NOMO-1 (cell line): Measurements from ENCODE around the gene ANXA11.
A peak's percentile ranks its signal among the peaks of the same experiment; 100 is the strongest.
"Not testable (repeated sequence)": the region's sequence is repeated elsewhere in the genome, so short reads cannot be mapped to it uniquely, and the experiment has no call there.

Experiments
- DNase-seq, 2 experiments: peaks; one replicate each; lab custom pipeline; 2025; ENCODE audit not compliant: unreplicated experiment in 2 of 2; lab: John Stamatoyannopoulos, UW

ANXA11 gene

GRCh38 chr10:80149123-80149522, 56.2 kb downstream of the ANXA11 start:
- DNase-seq = no peak

DNA sequence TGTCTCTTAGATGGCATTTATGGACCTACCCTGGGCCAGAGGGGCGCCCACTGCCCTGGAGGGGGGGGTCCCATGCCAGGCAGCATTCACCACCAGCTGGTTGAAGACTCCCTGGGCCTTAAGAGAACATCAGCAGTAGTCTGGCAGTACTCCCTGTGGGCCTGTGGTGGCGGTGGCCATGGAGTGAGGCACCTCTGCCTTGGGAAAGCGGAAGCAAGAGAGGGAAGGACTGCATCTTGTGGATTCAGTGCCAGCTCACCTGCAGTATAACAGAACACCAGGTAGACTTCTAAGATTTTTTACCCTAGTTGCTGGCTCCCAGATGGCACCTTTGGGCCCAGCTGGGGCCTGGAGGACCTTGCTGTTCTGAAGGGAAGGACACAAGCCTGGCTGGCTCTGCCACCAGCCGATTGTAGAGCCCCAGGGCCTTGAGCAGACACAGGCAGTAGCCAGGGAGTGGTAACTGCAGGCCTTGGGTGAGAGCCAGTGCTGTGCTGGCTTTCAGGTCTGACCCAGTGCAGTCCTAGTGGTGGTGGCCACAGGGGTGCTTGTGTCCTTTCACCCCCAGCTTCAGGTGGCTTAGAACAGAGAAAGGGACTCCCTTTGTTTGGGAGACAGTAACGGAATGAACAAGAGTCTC, 57.1 kb downstream of the ANXA11 start:
- DNase-seq = no peak

GRCh38 chr10:80146918-80147317, 58.4 kb downstream of the ANXA11 start:
- no peak for DNase-seq

DNA sequence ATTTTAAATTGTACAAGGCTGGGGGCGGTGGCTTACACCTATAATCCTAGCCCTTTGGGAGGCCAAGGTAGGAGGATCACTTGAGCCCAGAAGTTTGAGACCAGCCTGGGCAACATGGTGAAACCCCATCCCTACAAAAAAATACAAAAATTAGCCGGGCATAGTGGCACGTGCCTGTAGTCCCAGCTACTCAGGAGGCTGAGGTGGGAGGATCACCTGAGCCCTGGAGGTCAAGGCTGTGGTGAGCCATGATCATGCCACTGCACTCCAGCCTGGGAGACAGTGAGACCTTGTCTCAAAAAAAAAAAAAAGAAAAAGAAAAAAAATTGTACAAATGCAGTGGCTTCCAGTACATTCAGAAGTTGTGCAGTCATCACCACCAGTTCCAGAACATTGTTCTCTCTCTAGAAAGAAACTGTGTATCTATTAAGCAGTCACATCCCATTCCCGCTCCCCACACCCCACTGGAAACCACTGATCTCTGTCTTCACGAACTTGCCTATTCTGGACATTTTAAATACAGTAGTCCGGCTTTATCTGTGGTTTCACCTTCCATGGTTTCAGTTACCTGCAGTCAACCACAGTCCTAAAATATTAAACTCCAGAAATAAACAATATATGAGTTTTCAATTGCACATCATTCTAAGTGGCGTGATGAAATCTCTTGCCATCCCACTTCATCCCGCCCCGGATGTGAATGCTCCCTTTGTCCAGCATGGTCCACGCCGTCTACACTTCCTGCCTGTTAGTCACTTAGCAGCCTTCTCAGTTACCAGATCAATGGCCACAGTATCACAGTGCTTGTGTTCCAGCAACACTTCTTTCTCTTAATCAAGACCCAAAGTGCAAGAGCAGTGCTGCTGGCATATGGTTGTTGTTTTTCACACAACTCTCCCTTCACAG, 59.7 kb downstream of the ANXA11 start:
- not testable (repeated sequence) for DNase-seq

GRCh38 chr10:80144696-80145131, 60.6 kb downstream of the ANXA11 start:
- DNase-seq = peak in 1 of 2 experiments; percentile 12

GRCh38 chr10:80144067-80144695, 61.2 kb downstream of the ANXA11 start:
- peak; percentile 2 to 65 for DNase-seq

DNA sequence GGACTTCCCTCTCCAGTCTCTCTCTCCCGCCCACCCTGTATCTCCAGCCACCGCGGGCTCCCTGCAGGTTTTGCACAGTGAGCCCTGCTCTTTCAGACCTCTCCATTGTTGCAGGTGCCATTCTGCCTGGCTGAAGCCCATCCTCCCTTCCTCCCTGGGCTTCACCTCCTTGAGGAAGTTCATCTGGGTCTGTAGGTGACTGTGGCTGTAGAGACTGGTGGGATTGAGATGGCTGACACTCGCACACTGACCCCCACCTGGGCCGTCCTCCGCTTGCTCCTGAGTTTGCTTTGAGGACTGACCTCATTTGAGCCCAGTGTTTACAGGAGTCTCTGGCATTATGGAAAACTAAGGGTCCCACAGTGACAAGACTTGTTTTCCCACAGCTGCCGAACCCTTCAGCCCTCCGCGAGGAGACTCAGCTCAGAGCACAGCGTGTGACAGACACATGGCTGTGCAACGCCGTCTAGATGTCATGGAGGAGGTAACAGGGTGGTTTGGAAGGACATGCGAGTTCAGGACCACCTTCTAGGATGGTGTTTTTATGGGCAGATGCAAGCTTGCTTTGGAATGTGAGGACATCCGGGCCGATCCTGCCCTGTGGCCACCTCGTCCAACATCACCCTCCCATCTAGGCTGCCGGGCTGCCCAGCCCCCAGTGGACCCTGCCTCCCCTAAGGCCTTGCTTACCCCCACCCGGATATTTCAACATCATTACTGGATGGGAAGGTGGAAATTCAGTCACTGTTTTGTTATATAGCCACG, 63.5 kb downstream of the ANXA11 start:
- no peak for DNase-seq

GRCh38 chr10:80140251-80140650, 65.1 kb downstream of the ANXA11 start:
- DNase-seq = no peak

DNA sequence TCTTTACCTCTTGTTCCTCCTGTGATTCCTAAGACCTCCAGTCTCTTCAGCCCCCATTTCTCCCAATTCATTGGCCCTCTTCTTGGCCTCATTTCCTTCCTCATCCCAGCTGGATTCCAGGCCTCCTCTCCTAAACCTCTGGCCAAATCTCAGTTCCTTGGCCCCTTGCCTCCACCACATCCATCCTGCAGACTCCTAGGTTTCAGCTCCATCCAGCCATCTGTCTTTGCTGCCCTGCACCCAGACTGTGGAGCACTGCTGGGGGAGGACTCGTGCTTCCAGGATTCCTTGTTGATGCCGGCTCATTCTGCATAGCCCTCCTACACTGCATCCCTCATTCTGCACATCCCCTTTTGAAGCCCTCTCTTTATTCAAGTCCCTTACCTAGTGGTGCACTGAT, 66.1 kb downstream of the ANXA11 start:
- no peak for DNase-seq

GRCh38 chr10:80137920-80138319, 67.4 kb downstream of the ANXA11 start:
- DNase-seq = no peak

DNA sequence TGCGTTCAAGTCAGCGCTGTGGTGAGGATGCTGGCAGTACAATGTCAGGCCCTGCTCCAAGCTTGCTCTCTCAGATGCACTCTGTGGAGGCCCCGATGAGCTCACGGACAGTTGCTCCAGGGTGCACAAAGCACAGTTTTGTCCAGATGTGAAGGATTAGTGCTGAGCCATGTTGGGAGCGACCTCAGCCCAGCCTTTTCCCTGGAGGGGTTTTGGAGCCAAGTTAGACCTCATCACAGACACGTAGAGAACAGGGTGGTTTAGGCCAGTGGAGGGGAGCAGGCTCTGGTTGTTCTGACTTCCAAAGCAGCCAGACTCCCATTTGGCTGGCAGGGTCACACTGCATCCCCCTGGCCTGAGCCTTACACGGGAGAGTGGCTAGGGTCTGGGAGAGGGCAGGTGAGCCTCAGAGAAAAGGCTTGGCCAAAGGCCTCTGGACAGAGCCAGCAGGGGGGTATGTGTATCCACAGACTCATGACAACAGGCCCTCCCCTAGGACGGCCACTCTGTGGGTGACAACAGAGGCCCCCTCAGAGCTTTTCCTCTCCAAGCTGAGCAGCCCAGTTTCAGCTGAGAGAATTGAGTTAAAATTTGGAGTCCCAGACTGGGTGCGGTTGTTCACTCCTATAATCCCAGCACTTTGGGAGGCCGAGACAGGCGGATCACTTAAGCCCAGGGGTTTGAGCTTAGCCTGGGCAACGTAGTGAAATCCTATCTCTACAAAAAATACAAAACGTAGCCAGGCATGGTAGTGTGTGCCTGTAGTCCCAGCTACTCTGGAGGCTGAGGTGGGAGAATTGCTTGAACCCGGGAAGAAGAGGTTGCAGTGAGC, 68.1 kb downstream of the ANXA11 start:
- no peak for DNase-seq

- no peak for DNase-seq
These were observed 69.2 kb downstream of the ANXA11 start for GRCh38 chr10:80136134-80136571.

DNA sequence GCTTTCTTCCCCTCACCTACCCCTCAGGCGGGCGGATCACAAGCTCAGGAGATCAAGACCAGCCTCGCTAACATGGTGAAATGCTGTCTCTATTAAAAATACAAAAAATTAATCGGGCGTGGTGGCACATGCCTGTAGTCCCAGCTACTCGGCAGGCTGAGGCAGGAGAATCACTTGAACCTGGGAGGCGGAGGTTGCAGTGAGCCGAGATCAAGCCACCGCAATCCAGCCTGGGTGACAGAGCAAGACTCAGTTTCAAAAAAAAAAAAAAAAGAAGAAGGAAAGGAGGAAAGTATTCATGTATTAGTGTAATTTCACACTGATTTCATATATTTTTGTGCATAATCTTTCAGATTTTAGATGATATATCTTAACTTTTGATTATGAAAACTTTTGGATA, 71.7 kb downstream of the ANXA11 start:
- DNase-seq = not testable (repeated sequence)

- no peak for DNase-seq
These were observed 72.1 kb downstream of the ANXA11 start for GRCh38 chr10:80133206-80133605.

DNA sequence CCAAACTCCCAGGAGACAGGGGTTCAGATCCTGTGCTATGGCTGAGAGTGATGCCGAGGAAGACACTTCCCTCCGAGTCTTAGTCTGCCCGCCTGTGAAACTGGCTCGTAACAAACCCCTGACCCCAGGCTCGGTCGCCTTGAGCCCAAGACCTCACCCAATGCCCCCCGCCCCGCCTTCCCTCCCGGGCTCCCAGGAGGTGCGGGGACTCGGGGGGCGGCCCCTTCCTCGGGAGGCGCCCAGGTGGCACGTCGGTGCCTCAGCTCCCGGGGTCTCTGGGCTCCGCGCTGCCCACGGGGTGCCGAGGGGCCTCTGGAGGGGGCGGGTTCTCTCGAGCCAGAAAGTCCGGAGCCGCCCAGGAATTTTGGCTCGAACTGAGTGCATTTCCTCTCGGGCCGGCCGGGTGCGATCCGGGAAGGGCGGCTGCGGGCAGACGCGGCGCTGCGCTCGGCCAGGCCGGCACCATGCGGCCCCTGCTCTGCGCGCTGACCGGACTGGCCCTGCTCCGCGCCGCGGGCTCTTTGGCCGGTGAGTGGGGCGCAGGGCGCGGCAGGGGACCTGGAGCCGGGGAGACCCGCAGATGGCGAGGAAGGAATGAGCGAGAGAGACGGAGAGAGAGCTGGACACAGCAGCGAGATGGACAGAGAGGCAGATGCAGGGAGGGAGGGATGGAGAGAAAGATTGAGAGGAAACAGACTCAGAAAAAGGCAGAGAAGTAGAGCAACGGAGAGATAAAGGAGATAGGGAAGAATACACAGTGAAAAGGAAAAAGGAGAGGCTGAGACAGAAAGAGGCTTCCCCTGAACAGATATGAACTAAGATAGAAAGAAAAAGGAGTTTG, 72.8 kb downstream of the ANXA11 start, which contains the start of gene PLAC9:
Gene PLAC9, plus strand, starts transcription at position 432 of the 841 bp plus-strand sequence. Its CDS starts 33 bp downstream, at position 465.
- no peak for DNase-seq

- DNase-seq = no peak
These were observed 73.8 kb downstream of the ANXA11 start for GRCh38 chr10:80131499-80131901.

- no peak for DNase-seq
These were observed 78.5 kb downstream of the ANXA11 start for GRCh38 chr10:80126876-80127275.

- DNase-seq = no peak
These were observed 82.6 kb downstream of the ANXA11 start for GRCh38 chr10:80122746-80123145.
